ENCODE data around the gene GLS. TPM values are rescaled to one million over a fixed set of nuclear protein-coding genes. Genes with fewer than 3 reads are reported as not detected.

Gene GLS
- total and polyA plus RNA-seq, 9 of the 15 experiments (the other 6 are each of a cell fraction or from before 2014, with no cell fraction given) = 13.7 to 77.5 (median 48.2) TPM

- H3K27me3 ChIP-seq (ENCODE audit: control insufficient read depth in 2 of 2, insufficient read depth in 2 of 2, low read length in 2 of 2) = no peaks in the 10 kb centered on the region
- H3K9ac ChIP-seq (ENCODE audit: insufficient read depth in 1 of 2, low read depth in 2 of 2, low read length in 2 of 2) = no peak overlapping the region
- H2AFZ ChIP-seq (ENCODE audit: low read depth, low read length) = no peak overlapping the region
- ATAC-seq (no peak), DNase-seq (ENCODE audit: extremely low read depth in 1 of 4, low spot score in 3 of 4) (no peak), FAIRE-seq (no peak)
- intact Hi-C loops (cut with micrococcal nuclease) (no loop called here), in situ Hi-C loops (cut with MboI) (no loop called here)
- TF ChIP-seq PHB2 (IDR thresholded peaks at IDR 0.05; ENCODE audit: low read depth) (no peak), REST (IDR thresholded peaks at IDR 0.05; ENCODE audit: borderline replicate concordance) (peak; percentile 10; the same call in 1 of the 2 replicates), REST (CRISPR knock-in tag; IDR thresholded peaks at IDR 0.05; ENCODE audit: low read depth) (no peak)
- H3K27ac ChIP-seq (ENCODE audit: extremely low read depth, low read depth, low read length) = no peak overlapping the region
- POLR2A ChIA-PET = no interaction called here
- 83% methylated on average over 2 of the region's 2 CpGs for WGBS (ENCODE audit: insufficient coverage, low coverage, missing lambda C conversion rate)
- BruUV-seq (replicated peaks) = no TSS peak
- no peak overlapping the region for H3K4me2 ChIP-seq (ENCODE audit: insufficient read depth, low read length)
- CTCF ChIA-PET (ENCODE audit: low intra/inter-chr PET ratio) = no interaction called here
- no peaks in the 10 kb centered on the region for H3K79me2 ChIP-seq (ENCODE audit: control insufficient read depth, insufficient read depth, low read length)
- no peaks in the 10 kb centered on the region for H3K9me1 ChIP-seq (ENCODE audit: control insufficient read depth, insufficient read depth, low read length)
- peaks cover 78% of the 10 kb centered on the region for H3K36me3 ChIP-seq (ENCODE audit: control insufficient read depth, insufficient read depth, low read length)
- no peaks in the 10 kb centered on the region for H4K20me1 ChIP-seq (replicated peaks; ENCODE audit: control insufficient read depth, insufficient read depth, low read length)
- no peaks in the 10 kb centered on the region for H3K4me1 ChIP-seq (replicated peaks in 1 of 2; ENCODE audit: control insufficient read depth in 2 of 2, insufficient read depth in 2 of 2, low read length in 2 of 2)
- no peaks in the 10 kb centered on the region for H3K9me3 ChIP-seq (replicated peaks; ENCODE audit: control insufficient read depth, insufficient read depth, low read depth, low read length)
- H3K4me3 ChIP-seq = no peak overlapping the region
These were observed 46.7 kb downstream of the GLS start for GRCh38 chr2:190927301-190927700.

Data from K562 (cell line).